ENCODE measurements around the gene FDXR.
A peak's percentile ranks its signal among the peaks of the same experiment; 100 is the strongest.

The FDXR gene

GRCh38 chr17:74855323-74855722 lies 17.5 kb downstream of the FDXR start:
- ChIA-PET POLR2A (interaction anchor here (1.0 kb wide), 1 partner anchor 600 kb away, joined by 3 read pairs; no protein-coding TSS in a partner anchor), CTCF (interaction anchor here (1.3 to 1.4 kb wide), 2 partner anchors 12 to 39 kb away, joined by 3 to 8 read pairs; no protein-coding TSS in a partner anchor)
- no peak for DNase-seq (ENCODE audit: extremely low spot score)
- TF ChIP-seq ELF4 (IDR thresholded peaks at IDR 0.05): no peak
- TF ChIP-seq, protein P1, sequence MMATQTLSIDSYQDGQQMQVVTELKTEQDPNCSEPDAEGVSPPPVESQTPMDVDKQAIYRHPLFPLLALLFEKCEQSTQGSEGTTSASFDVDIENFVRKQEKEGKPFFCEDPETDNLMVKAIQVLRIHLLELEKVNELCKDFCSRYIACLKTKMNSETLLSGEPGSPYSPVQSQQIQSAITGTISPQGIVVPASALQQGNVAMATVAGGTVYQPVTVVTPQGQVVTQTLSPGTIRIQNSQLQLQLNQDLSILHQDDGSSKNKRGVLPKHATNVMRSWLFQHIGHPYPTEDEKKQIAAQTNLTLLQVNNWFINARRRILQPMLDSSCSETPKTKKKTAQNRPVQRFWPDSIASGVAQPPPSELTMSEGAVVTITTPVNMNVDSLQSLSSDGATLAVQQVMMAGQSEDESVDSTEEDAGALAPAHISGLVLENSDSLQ (IDR thresholded peaks at IDR 0.05): no peak
- TF ChIP-seq SP1 (IDR thresholded peaks at IDR 0.05): no peak
- TF ChIP-seq CTBP1 (IDR thresholded peaks at IDR 0.05; ENCODE audit: borderline replicate concordance): no peak
- no peak for TF ChIP-seq TARDBP (IDR thresholded peaks at IDR 0.05)
- no peak for TF ChIP-seq HDGF (IDR thresholded peaks at IDR 0.05; ENCODE audit: borderline replicate concordance)

GRCh38 chr17:74854792-74855191 lies 18.0 kb downstream of the FDXR start:
- no peak for TF ChIP-seq HDGF (IDR thresholded peaks at IDR 0.05; ENCODE audit: borderline replicate concordance)
- no peak for TF ChIP-seq ELF4 (IDR thresholded peaks at IDR 0.05)
- no peak for TF ChIP-seq ZNF384 (IDR thresholded peaks at IDR 0.05)
- no peak for TF ChIP-seq CTBP1 (IDR thresholded peaks at IDR 0.05; ENCODE audit: borderline replicate concordance)
- no peak for TF ChIP-seq SUZ12 (IDR thresholded peaks at IDR 0.05)
- TF ChIP-seq NFRKB (IDR thresholded peaks at IDR 0.05): no peak
- TF ChIP-seq FOXM1 (IDR thresholded peaks at IDR 0.05; ENCODE audit: borderline replicate concordance): no peak
- no peak for TF ChIP-seq TARDBP (IDR thresholded peaks at IDR 0.05)

DNA sequence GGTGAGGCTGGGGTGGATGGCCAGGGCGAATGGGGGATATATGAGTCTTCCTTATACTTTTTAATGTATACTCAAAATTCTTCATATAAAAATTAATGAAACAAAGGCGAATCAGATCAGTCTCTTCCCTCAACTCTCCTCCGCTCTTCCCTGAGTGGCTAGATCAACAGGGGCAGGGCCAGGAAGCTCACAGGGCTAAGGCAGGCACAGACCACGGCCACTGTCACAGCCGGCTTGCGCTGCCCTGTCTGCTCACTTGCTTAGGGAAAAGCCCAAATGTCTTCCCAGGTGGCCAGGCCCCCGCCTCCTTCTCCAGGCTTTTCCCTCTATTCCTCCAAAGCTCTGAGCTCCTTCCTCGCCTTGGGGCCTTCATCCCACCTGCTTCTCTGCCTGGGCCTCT lies 19.1 kb downstream of the FDXR start:
- TF ChIP-seq FOXM1 (IDR thresholded peaks at IDR 0.05; ENCODE audit: borderline replicate concordance): no peak
- TF ChIP-seq TARDBP (IDR thresholded peaks at IDR 0.05): no peak
- no peak for TF ChIP-seq SP1 (IDR thresholded peaks at IDR 0.05)
- no peak for TF ChIP-seq BHLHE40 (IDR thresholded peaks at IDR 0.05; ENCODE audit: borderline replicate concordance)
- TF ChIP-seq ARNT (IDR thresholded peaks at IDR 0.05): no peak
- TF ChIP-seq, protein P1 (IDR thresholded peaks at IDR 0.05): no peak
- CTCF ChIA-PET: interaction anchor here (0.6 to 2.7 kb wide), 3 partner anchors 8 to 107 kb away, joined by 4 to 14 read pairs (median 4); no protein-coding TSS in a partner anchor
- POLR2A ChIA-PET: interaction anchor here (0.7 to 3.3 kb wide), 3 partner anchors 10 to 19 kb away, joined by 3 to 39 read pairs (median 26); partner anchors contain the start of gene FDXR
- DNase-seq (ENCODE audit: extremely low spot score): no peak

More at GRCh38 chr17:74854792-74855191, 18.0 kb downstream of the FDXR start:
- DNase-seq (ENCODE audit: extremely low spot score): no peak
- POLR2A ChIA-PET: interaction anchor here (1.0 kb wide), 1 partner anchor 601 kb away, joined by 3 read pairs; no protein-coding TSS in a partner anchor
- CTCF ChIA-PET: interaction anchor here (1.3 to 1.5 kb wide), 3 partner anchors 11 to 64 kb away, joined by 3 to 8 read pairs (median 4); no protein-coding TSS in a partner anchor

DNA sequence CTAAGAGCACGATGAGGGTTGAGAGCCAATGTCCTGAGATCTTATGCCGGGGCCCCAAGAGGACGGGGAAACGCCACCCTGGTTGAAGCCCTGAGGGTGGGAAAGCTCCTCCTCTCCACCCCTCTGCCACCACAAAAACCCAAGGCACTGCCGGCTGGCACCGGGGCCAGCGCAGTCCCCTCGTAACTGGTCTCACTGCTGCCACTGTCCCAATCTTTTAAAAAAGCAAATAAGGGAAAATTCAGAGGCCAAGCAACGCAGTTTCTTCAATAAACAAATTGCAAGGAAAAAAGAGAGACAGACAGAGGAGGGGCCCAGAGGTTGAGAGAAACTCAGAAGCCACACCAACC lies 19.8 kb downstream of the FDXR start:
- TF ChIP-seq BHLHE40 (IDR thresholded peaks at IDR 0.05; ENCODE audit: borderline replicate concordance): no peak
- TF ChIP-seq FOXK2 (IDR thresholded peaks at IDR 0.05): no peak
- TF ChIP-seq TARDBP (IDR thresholded peaks at IDR 0.05): no peak
- no peak for TF ChIP-seq CTBP1 (IDR thresholded peaks at IDR 0.05; ENCODE audit: borderline replicate concordance)
- TF ChIP-seq ELF4 (IDR thresholded peaks at IDR 0.05): no peak
- no peak for TF ChIP-seq FOXA1 (IDR thresholded peaks at IDR 0.05)
- no peak for TF ChIP-seq NFRKB (IDR thresholded peaks at IDR 0.05)
- TF ChIP-seq FOXM1 (IDR thresholded peaks at IDR 0.05; ENCODE audit: borderline replicate concordance): no peak
- no peak for TF ChIP-seq SP1 (IDR thresholded peaks at IDR 0.05)
- TF ChIP-seq LEF1 (IDR thresholded peaks at IDR 0.05; ENCODE audit: borderline replicate concordance): no peak
- TF ChIP-seq ARNT (IDR thresholded peaks at IDR 0.05): no peak
- TF ChIP-seq, protein P1 (IDR thresholded peaks at IDR 0.05): no peak
- TF ChIP-seq L3MBTL2 (conservative IDR thresholded peaks at IDR 0.05): no peak
- TF ChIP-seq SUZ12 (IDR thresholded peaks at IDR 0.05): no peak
- ChIA-PET CTCF (interaction anchor here (1.0 to 2.7 kb wide), 3 partner anchors 9 to 11 kb away, joined by 4 to 14 read pairs (median 8); no protein-coding TSS in a partner anchor), POLR2A (interaction anchor here (0.9 to 3.3 kb wide), 8 partner anchors 9 to 603 kb away, joined by 3 to 39 read pairs (median 6); partner anchors contain the start of genes FDXR, NAT9 and TMEM94)
- DNase-seq (ENCODE audit: extremely low spot score): no peak

DNA sequence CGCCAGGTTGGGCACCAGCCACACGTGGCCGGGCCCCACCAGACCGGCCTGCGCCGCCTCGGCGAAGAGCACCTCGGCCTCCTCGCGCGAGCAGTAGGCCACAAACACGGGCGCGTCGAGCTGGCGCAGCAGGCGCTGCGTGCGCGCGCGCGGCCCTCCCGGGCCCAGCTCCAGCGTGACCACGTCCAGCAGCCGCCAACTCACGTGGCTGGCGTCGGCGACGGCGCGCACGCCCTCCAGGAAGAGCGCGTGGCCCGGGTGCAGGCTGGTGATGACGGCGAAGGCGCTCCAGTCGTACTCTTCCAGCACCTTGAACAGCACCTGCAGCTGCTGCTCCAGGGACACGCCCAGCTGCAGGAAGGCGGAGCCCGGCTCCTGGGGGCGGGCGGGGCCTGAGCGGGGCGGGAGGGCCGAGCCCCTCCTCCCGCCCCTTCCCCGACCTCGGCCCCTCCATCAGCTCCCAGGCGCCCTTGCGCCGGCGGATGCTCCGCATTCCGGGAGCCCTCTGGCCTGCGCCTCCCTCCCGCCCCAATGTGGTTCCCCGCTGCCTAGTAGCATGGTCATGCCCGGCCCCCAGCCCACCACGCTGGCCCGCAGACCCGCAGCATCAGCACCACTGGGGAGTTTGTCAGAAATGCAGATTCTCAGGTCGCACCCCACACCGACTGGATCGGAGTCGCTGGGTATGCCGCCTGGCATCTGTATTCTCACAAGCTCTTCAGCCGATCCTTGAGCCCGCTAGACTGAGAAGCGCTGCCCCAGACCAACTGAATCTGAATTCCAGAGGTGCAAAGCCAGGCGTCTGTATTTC lies 20.4 kb downstream of the FDXR start:
- CTCF ChIA-PET: interaction anchor here (1.0 to 2.7 kb wide), 3 partner anchors 10 to 12 kb away, joined by 4 to 14 read pairs (median 8); no protein-coding TSS in a partner anchor
- POLR2A ChIA-PET: interaction anchor here (0.6 to 3.3 kb wide), 19 partner anchors 8 to 604 kb away, joined by 3 to 39 read pairs (median 4); partner anchors contain the start of genes FDXR, HID1, NAT9 and TMEM94
- DNase-seq (ENCODE audit: extremely low spot score): peak; percentile 84
- TF ChIP-seq FOXK2 (IDR thresholded peaks at IDR 0.05) (no peak), L3MBTL2 (conservative IDR thresholded peaks at IDR 0.05) (peak; percentile 50)

DNA sequence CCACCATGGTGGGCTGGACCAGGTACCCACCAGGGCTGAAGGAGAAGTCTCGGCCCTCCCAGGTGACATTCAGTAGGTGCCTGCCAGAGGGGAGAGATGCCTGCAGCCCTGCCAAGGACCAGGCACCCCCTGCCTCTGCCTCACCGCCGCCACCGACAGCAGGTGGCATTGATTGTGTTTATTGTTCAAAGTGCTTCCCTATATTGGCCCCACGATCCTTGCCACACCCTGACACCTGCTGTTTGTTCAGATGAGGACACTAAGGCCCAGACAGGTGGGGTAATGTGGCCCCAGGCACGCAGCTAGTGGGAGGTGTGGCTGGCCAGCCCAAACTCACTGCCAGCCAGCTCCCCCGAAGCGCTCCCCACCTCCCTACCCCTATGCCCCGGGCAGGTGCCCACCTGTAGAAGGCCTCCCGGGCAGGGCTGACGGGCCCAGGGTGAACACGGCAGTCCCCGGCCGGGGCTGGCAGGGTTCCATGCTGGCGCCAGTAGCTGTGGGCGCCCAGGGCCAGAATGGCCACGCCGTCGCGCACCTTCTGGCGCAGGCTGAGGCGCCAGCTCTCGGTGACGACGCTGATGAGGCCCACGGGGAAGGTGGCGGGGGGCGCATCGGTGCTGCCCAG lies 21.1 kb downstream of the FDXR start:
- TF ChIP-seq SP1 (IDR thresholded peaks at IDR 0.05) (no peak), SUZ12 (IDR thresholded peaks at IDR 0.05) (no peak), CTBP1 (IDR thresholded peaks at IDR 0.05; ENCODE audit: borderline replicate concordance) (no peak), NFRKB (IDR thresholded peaks at IDR 0.05) (no peak), LEF1 (IDR thresholded peaks at IDR 0.05; ENCODE audit: borderline replicate concordance) (no peak)
- CTCF ChIA-PET: interaction anchor here (1.0 to 2.7 kb wide), 3 partner anchors 9 to 13 kb away, joined by 4 to 14 read pairs (median 8); no protein-coding TSS in a partner anchor
- no peak for DNase-seq (ENCODE audit: extremely low spot score)

More for the DNA sequence above, 21.1 kb downstream of the FDXR start:
- POLR2A ChIA-PET: interaction anchor here (0.6 to 3.3 kb wide), 19 partner anchors 8 to 604 kb away, joined by 3 to 39 read pairs (median 4); partner anchors contain the start of genes FDXR, HID1, NAT9 and TMEM94
